Suppressor macrophage treated with lipopolysaccharide for 4 hours (primary cell): ENCODE results near the gene LRRC45.

Experiments
- DNase-seq: peaks from one replicate; pipeline ENCODE4 v3.0.0-alpha.2; 2020

LRRC45 gene

DNA sequence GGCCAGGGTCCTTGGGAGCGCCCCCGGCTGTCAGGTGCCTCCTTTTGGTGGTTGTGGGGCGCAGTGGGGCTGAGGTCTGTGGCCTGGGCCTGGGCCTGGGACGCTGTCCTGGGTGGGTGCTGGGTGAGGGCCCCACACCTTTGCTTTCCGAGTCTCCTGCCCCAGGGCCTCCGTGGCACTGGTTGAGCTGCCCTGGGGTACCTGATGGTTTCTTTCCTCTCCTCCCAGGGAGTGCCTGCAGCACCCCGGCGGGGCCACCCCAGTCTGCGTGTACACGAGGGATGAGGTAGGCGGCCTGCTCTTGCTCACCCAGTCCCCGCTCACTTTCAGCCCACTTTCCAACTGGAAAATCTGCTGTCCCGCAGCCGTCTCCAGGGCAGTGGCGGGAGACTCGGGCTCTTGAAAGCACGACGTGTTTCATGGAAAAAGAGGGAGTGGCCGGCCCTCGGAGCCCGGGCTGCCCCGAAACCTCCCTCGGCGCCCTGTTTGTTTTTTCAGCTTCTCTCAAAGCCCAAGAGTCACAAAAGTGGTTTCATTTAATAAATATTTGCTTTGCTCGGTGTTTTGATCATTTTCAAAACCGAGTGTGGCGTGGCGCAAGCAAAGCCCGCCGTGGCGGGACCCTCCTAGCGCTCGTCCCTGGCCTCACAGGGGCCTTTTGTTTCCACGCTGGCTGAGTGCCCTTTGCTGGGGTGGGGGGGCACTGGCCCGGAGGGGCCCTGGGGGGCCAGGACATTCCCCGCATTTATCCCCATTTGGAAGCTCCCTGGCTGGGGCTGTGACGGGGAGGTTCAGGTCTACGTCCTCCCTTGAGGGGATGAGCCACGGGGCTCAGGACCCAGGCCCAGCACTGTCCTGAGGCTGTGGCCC lies 28.3 kb upstream of the LRRC45 start:
- no peak for DNase-seq

- no peak for DNase-seq
These were observed 27.5 kb upstream of the LRRC45 start for GRCh38 chr17:81995463-81996231.

DNA sequence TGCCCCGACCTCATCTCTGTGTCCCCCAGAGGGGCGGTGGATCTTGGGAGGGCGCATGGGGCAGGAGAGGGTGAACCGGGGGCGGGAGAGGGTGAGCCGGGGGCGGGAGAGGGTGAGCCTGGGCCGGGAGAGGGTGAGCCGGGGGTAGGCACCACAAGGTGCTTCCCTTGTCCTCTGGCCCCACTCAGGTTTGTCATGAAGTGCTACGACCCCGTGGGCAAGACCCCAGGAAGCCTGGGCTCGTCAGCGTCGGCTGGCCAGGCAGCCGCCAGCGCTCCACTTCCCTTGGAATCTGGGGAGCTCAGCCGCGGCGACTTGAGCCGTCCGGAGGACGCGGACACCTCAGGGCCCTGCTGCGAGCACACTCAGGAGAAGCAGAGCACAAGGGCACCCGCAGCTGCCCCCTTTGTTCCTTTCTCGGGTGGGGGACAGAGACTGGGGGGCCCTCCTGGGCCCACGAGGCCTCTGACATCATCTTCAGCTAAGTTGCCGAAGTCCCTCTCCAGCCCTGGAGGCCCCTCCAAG lies 26.8 kb upstream of the LRRC45 start:
- no peak for DNase-seq

- DNase-seq = no peak
These were observed 26.2 kb upstream of the LRRC45 start for GRCh38 chr17:81996757-81997441.

DNA sequence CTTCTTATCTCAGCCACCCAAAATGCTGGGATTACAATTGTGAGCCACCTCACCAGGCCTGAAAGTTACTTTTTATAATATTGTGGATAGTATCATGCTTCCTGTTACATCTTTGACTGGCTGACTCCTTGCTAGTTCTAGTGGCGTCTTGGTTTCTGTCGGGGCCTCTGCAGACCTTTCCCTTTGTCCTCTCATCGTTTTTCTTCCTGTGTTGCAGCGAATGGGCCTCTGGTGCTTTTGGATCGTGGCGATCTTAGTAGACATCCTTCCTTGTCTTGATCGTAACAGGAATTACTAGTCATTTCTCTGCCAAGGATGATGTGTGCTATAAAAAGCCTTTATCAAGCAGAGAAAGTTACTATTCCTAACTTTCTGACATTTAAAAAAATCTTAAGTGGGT lies 24.9 kb upstream of the LRRC45 start:
- DNase-seq = no peak

DNA sequence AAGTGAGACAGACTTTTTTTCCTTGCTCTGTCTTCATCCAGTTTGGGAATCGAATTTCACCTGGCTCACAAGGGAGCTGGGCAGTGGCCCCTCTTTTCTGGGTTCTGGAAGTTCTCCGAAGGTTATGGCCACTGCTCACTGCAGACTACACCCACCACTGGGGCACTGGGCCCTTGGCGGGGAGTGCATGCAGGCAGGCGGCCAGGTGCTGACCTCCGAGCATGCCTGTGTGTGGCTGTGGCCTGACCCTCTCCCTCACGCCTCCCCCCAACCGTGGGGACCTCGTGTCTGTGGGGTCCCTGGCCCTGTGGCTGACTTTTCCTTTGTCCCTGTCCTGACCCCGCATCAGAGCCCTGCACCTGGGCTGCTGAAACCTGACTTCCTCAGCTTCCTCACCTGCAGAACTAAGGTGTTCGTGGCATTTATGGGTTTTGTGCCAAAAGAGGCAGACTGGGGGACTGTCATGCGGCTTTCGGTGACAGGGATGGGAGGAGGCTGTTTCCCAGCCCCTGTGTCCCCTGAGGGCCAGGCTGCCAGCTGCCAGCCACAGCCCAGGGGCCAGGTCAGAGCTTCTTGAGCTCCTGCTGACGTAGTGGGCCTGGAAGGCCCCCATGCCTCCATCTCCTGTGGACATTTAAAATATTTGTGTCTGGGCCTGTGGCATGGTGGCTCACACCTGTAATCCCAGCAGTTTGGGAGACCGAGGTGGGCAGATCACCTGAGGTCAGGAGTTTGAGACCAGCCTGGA lies 24.2 kb upstream of the LRRC45 start:
- no peak for DNase-seq

DNA sequence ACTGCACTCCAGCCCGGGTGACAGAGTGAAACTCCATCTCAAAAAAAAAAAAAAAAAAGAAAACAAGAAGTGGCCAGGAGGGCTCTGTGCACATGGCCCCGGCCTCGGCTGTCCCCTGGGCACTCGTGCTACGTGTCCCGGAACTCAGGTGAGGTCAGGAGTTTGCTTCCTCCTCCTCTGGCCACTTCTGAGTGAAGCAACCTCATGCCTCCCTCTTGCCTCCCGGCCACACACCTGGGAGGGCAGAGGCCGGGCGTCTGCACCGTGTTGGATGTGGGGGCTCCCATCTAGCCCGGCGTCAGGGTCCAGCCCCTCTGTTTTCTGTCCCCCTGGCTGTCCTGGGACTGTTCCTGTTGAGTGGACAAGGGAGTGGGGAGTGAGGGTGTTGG lies 23.5 kb upstream of the LRRC45 start:
- DNase-seq = no peak

- DNase-seq = no peak
These were observed 22.9 kb upstream of the LRRC45 start for GRCh38 chr17:81999976-82000802.

DNA sequence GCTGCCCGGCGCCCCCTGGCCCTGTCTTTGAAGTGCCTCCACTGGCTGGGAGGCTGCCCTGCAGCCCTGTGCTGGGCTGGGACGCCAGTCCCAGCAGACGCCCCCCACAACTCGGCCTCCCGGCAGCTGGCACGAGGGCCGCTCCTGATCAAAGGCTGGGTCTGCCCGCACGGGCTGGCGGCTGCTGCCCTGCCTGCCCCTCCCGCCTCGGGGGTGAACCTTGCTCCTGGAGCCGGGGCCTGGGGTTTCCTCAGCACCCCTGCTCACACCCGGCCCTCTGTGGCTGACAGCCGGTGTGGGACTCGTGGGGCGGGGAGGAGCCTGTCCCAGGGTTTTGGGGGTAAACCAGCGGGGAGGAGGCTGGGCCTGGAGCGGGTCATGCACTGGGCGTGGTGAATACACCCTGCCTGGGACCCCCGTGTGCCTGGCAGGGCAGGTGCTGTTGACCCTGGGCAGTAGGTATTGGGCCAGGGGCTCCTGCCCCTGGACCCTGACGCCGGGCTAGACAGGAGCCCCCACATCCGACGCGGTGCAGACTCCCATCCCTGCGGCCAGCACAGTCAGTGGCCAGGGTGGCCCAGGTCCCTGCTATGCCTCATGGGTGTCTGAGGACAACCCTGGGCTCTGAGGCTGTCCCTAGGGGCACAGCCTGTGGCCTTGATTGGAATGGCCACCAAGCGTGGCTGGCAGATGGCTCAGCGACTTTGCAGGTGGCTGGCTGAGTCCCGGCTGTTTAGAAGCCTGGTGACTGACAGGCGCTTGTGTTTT lies 22.1 kb upstream of the LRRC45 start:
- no peak for DNase-seq

DNA sequence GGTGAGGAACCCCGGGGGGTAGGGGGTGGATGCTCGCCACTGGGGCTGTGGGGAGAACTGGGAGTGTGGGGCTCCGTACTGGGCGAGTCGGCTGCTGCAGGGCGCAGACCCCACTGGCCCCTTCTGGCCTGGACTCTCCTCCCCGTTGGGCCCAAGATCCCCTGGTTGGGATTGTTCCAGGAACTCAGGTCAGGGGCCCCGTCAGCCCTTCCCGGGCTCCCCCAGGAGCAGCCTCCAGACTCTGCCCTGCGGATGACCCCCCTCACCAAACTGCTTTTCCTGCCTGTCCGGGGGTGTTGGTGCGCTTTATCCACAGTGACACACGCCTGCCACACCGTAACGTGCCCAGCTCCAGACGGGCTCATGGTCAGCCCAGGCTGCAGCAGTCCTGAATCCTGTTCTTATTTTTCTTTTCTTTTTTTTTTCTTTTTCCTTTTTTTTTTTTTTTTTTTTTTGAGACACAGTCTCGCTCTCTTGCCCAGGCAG lies 21.5 kb upstream of the LRRC45 start:
- DNase-seq = no peak

DNA sequence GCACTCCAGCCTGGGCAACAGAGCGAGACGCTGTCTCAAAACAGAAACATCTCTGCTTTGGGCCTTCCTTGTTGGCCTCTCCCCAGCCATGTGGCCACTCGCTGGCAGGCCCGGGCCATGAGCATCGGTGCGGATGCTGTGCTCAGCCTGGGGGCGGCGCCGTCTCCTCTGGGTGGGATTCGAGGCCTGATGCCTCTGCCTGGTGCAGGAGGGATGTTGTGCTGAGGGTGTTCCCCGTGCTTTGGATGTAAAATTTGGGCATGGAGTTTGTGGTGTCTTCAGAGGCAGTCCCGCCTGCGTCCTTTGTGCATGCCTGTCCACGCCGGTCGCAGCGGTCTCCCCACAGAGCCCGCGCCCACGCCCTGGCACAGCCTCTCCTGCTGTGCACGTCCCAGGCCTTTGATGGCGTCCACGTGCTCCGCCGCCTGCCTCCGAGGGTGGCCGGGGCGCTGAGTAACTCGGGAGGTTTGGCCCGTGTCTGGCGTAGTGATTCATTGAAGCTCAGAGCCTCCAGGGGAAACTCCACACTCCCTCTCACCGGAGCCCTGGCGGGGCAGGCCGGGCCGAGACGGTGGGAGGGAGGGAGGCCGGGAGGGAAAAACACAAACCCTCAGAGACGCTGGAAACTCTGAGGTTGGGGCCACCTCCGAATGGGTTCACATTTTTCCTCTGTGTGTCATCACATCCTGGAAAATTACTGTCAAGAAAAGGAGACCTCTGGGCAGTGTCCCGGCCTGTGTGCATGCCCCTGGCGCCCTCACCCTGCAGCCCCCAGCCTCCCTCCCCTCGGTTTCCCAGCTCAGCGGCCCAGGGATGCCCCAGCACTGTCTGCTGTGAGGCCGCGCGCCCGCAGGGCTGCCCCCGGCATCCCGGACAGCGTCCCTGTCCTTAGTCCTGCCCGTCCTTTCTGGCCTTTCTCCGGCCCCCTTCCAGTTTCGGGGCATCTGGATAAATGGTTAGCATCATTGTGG lies 19.4 kb upstream of the LRRC45 start:
- DNase-seq = no peak

- no peak for DNase-seq
These were observed 18.3 kb upstream of the LRRC45 start for GRCh38 chr17:82004517-82005455.

GRCh38 chr17:82005701-82006348 lies 17.3 kb upstream of the LRRC45 start:
- DNase-seq = no peak

- DNase-seq = no peak
These were observed 16.5 kb upstream of the LRRC45 start for GRCh38 chr17:82006468-82007227.

DNA sequence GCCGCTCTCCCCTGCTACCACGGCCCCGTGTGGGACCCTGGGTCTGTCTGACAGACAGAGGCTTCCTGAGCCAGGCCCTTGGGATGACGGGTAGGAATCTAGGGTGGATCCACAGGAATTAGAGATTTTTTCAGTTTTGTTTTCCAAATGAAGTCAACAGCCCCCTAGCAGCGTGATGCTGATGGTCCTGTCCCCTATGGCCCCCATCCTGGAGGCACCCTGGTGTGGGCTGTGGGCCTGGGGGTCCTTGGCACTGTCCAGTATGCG lies 15.9 kb upstream of the LRRC45 start:
- DNase-seq = no peak

DNA sequence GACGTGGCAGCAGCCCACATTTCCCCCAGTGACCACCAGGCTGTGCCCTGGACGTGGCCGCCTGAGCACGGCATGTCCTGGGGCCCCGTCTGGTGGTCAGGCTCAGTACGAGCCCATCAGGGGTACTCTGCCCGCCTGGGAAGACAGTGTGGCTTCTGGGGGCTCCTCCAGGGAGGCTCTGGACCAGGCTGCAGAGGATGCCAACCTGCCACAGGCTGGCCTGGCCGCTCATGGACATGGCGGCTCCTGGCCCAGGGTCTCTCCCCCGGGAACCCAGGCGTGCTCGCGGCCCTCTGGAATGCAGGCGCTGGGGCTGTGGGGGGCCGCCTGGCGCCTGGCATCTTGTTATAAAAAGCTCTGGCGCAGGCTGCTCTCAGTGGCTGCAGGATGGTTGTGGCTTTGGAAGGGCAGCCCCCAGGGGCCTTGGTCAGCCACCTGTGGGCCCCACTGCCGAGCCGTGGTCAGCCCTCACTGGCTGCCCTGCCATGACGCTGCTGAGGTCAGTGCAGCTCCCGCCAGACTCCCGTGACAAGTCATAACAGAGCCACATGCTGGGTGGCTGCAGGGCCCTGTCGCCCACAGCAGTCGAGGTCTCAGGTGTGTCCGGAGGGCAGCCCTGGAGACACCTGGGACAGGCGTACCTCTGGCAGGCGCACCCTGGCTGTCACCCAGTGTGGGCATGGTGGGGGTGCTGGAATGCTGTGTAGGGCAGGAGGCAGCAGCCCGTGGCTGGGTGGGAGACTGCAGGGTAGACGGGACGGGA lies 15.4 kb upstream of the LRRC45 start:
- no peak for DNase-seq
